IMR-90 (cell line): ENCODE measurements around the gene C5orf15. TPM values are rescaled to one million over a fixed set of nuclear protein-coding genes. Genes with fewer than 3 reads are reported as not detected.

Experiments
- ATAC-seq: fragments of 200-7000 bp; cut with Tn5 transposase; 2 replicates; pipeline ENCODE4 v1.9.1; 2020; ENCODE audit warnings: low read depth, mild to moderate bottlenecking, moderate library complexity
- BruUV-seq: library from RNA; stranded (reverse); fragments of 400-500 nt; replicated peaks from 2 replicates; lab custom pipeline; 2021; lab: Mats Ljungman, UMichigan
- CTCF ChIA-PET: fragments of 300-600 bp; formaldehyde crosslinking; extraction: SDS; loops from one replicate; lab custom pipeline; 2021; ENCODE audit warnings: antibody characterized with exemption; lab: Yijun Ruan, JAX
- POLR2A ChIA-PET: fragments of 300-600 bp; sonication (Branson Sonifier 250); formaldehyde crosslinking; loops from one replicate; lab custom pipeline; 2022; ENCODE audit warnings: antibody characterized with exemption; ENCODE audit not compliant: unreplicated experiment; lab: Charles Lee
- DNase-seq: peaks from one replicate; pipeline ENCODE4 v3.0.0; 2013
- H2AFZ ChIP-seq: replicated peaks from 2 replicates; pipeline ENCODE3; 2013; ENCODE audit warnings: low read length, mild to moderate bottlenecking; ENCODE audit not compliant: poor library complexity
- H2AK5ac ChIP-seq: 2 replicates; pipeline ENCODE4 v1.6.1; 2013; ENCODE audit warnings: low read depth, low read length, inconsistent platforms
- H2AK9ac ChIP-seq: replicated peaks from 2 replicates; pipeline ENCODE3; 2013; ENCODE audit warnings: mild to moderate bottlenecking, low read depth, low read length, moderate library complexity; ENCODE audit not compliant: poor library complexity
- H2BK120ac ChIP-seq: 2 replicates; pipeline ENCODE4 v1.6.1; 2013; ENCODE audit warnings: low read depth, low read length, inconsistent platforms
- H2BK15ac ChIP-seq: 3 replicates; pipeline ENCODE4 v1.6.1; 2013; ENCODE audit warnings: low read depth, low read length, inconsistent platforms
- H2BK20ac ChIP-seq: 2 replicates; pipeline ENCODE4 v1.6.1; 2013; ENCODE audit warnings: low read depth, mild to moderate bottlenecking, inconsistent platforms, low read length, moderate library complexity
- H2BK5ac ChIP-seq: 2 replicates; pipeline ENCODE4 v1.6.1; 2013; ENCODE audit warnings: mild to moderate bottlenecking, low read depth, low read length, inconsistent platforms; ENCODE audit not compliant: poor library complexity, severe bottlenecking
- H3K14ac ChIP-seq: replicated peaks from 2 replicates; pipeline ENCODE4 v1.6.1; 2013; ENCODE audit warnings: low read depth, low read length, inconsistent platforms
- H3K18ac ChIP-seq: 2 replicates; pipeline ENCODE4 v1.6.1; 2013; ENCODE audit warnings: low read depth, low read length, control low read depth
- H3K23ac ChIP-seq: 2 replicates; pipeline ENCODE4 v1.6.1; 2013; ENCODE audit warnings: low read depth, low read length, inconsistent platforms
- H3K27ac ChIP-seq: 2 replicates; pipeline ENCODE4 v1.5.1; 2013; ENCODE audit warnings: mild to moderate bottlenecking, control low read depth, low read length; ENCODE audit not compliant: insufficient read depth
- H3K27me3 ChIP-seq: 2 replicates; pipeline ENCODE4 v1.6.1; 2013; ENCODE audit warnings: low read length; ENCODE audit not compliant: control insufficient read depth, insufficient read depth
- H3K36me3 ChIP-seq: 2 replicates; pipeline ENCODE4 v1.6.1; 2013; ENCODE audit warnings: low read length, mixed read lengths; ENCODE audit not compliant: control insufficient read depth, insufficient read depth
- H3K4ac ChIP-seq: 2 replicates; pipeline ENCODE4 v1.6.1; 2013; ENCODE audit warnings: low read depth, low read length, inconsistent platforms
- H3K4me1 ChIP-seq: 2 replicates; pipeline ENCODE4 v1.6.1; 2013; ENCODE audit warnings: low read length, mixed read lengths; ENCODE audit not compliant: control insufficient read depth, insufficient read depth
- H3K4me2 ChIP-seq: 2 replicates; pipeline ENCODE4 v1.6.1; 2013; ENCODE audit warnings: low read depth, mild to moderate bottlenecking, control low read depth, low read length, moderate library complexity
- H3K4me3 ChIP-seq: 2 replicates; pipeline ENCODE4 v1.5.1; 2013; ENCODE audit warnings: low read depth, mild to moderate bottlenecking, control low read depth, low read length, moderate library complexity; ENCODE audit not compliant: insufficient read depth
- H3K56ac ChIP-seq: 2 replicates; pipeline ENCODE4 v1.6.1; 2013; ENCODE audit warnings: low read length, inconsistent platforms; ENCODE audit not compliant: insufficient read depth; ENCODE audit errors: extremely low read depth
- H3K79me1 ChIP-seq, 2 experiments: 2 replicates each; pipeline ENCODE4 v1.6.1; 2013; ENCODE audit warnings: low read length in 2 of 2, inconsistent platforms in 1 of 2, low read depth in 1 of 2
- H3K9ac ChIP-seq: 2 replicates; pipeline ENCODE4 v1.6.1; 2013; ENCODE audit warnings: low read depth, low read length, control low read depth
- H3K9me1 ChIP-seq: 2 replicates; pipeline ENCODE4 v1.6.1; 2013; ENCODE audit warnings: low read length, inconsistent platforms; ENCODE audit not compliant: insufficient read depth
- H3K9me3 ChIP-seq: 2 replicates; pipeline ENCODE4 v1.6.1; 2013; ENCODE audit warnings: low read length; ENCODE audit not compliant: control insufficient read depth, insufficient read depth
- H4K20me1 ChIP-seq: 2 replicates; pipeline ENCODE4 v1.6.1; 2013; ENCODE audit warnings: low read length, inconsistent platforms; ENCODE audit not compliant: insufficient read depth
- H4K5ac ChIP-seq: 2 replicates; pipeline ENCODE4 v1.6.1; 2013; ENCODE audit warnings: mild to moderate bottlenecking, low read depth, low read length, control low read depth
- H4K8ac ChIP-seq, 2 experiments: 2 replicates each; pipeline ENCODE4 v1.6.1; 2013; ENCODE audit warnings: low read depth in 2 of 2, low read length in 2 of 2, control low read depth in 1 of 2, inconsistent platforms in 1 of 2
- H4K91ac ChIP-seq: 2 replicates; pipeline ENCODE4 v1.6.1; 2013; ENCODE audit warnings: low read depth, low read length, inconsistent platforms; ENCODE audit not compliant: insufficient read depth
- RFX5 ChIP-seq: IDR thresholded peaks from 2 replicates; pipeline ENCODE4 v1.8.0; 2012; ENCODE audit warnings: low read depth, mild to moderate bottlenecking, low read length, moderate library complexity
- WGBS, 2 experiments: methylation state at CpG; one replicate each; pipeline versions ENCODE4 v1.1.5 to v1.1.7; 2013; ENCODE audit warnings: missing lambda C conversion rate in 2 of 2; ENCODE audit not compliant: insufficient read length in 1 of 2; ENCODE audit errors: extremely low coverage in 2 of 2; 5-methylcytosine and 5-hydroxymethylcytosine counted together
- dilution Hi-C: fragments of 300-500 bp; cut with HindIII; formaldehyde crosslinking; loops from one replicate; pipeline ENCODE4 v1.14.3; 2018; ENCODE audit warnings: low sequenced_read_pairs; ENCODE audit not compliant: unreplicated experiment
- in situ Hi-C: fragments of 300-500 bp; cut with MboI; formaldehyde crosslinking; loops from 3 replicates; pipeline ENCODE4 v1.14.3; 2019; ENCODE audit warnings: low sequenced_read_pairs, inconsistent platforms, mixed read lengths
- intact Hi-C: fragments of 100-400 bp; cut with micrococcal nuclease; formaldehyde crosslinking; loops from 2 replicates; pipeline ENCODE4 v1.10.0; 2022
- polyA plus RNA-seq, 3 experiments: library from polyadenylated mRNA; depleted of rRNA; stranded (reverse); fragments of >200 nt; gene quantifications; 2 replicates each; pipeline ENCODE4 v1.2.3, GENCODE V29; 2012; ENCODE audit warnings: low replicate concordance in 1 of 3
- total RNA-seq: library from RNA; depleted of rRNA; stranded (reverse); fragments of >200 nt; gene quantifications from 2 replicates; pipeline ENCODE4 v1.2.3, GENCODE V29; 2012

Gene C5orf15
- total and polyA plus RNA-seq, 2 of the 4 experiments (the other 2 are of a cell fraction), result 35.1 to 73.5 TPM

DNA sequence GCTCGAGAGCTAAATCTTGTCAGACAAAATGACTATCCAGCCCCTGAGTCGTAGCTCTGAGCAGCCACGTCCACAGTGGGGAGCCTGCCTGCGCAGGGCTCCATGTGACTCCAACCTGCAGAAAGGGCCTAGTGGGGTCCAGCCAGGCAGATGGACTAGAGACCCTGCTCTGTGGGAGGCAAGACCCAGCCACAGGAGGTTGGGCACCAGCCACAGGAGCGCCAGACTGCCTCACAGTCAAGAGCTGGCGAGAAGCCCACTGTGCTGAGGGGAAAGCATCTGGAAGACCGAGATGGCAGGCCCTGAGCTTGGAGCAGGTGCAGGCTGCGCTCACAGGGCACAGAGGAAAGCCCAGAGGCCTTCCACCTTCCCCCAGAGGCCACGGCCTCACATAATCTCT is 61.4 kb downstream of the C5orf15 start:
- Histone ChIP-seq H2BK120ac (no peak overlapping the region), H3K36me3 (no peaks in the 10 kb centered on the region), H3K14ac (no peak overlapping the region), H4K8ac (no peak overlapping the region), H2AK5ac (no peak overlapping the region), H3K9me3 (no peaks in the 10 kb centered on the region), H3K27me3 (peaks cover 30% of the 10 kb centered on the region), H4K20me1 (no peaks in the 10 kb centered on the region), H2BK5ac (no peak overlapping the region), H3K23ac (no peak overlapping the region), H2BK15ac (no peak overlapping the region), H3K4me1 (no peaks in the 10 kb centered on the region), H3K9ac (no peak overlapping the region), H3K56ac (no peak overlapping the region), H3K27ac (no peak overlapping the region), H2BK20ac (no peak overlapping the region), H3K4me3 (no peak overlapping the region), H3K4ac (no peak overlapping the region), H3K4me2 (no peak overlapping the region), H3K79me1 (no peaks in the 10 kb centered on the region), H4K91ac (no peak overlapping the region), H3K18ac (no peak overlapping the region), H3K9me1 (no peaks in the 10 kb centered on the region), H2AK9ac (no peak overlapping the region), H2AFZ (no peak overlapping the region), H4K5ac (no peak overlapping the region)
- CTCF ChIA-PET, result no interaction called here
- BruUV-seq, result no TSS peak
- in situ Hi-C loops (no loop called here), dilution Hi-C loops (no loop called here), intact Hi-C loops (no loop called here)
- TF ChIP-seq RFX5, result no peak
- POLR2A ChIA-PET, result no interaction called here
- ATAC-seq (no peak), DNase-seq (no peak)
- WGBS, 2 experiments, result 58% methylated on average over 6 of the region's 9 CpGs; no CpG with 5 or more reads in 1 of the 2 experiments
